HCT116 (cell line): ENCODE data around the gene ARMS2.

ENCODE experiments used
- EZH2 ChIP-seq: fragments of 200-600 bp; sonication (generic); IDR thresholded peaks from 2 replicates; pipeline ENCODE4 v1.6.1; 2017; ENCODE audit warnings: antibody characterized with exemption, mixed run types
- EZH2phosphoT487 ChIP-seq: fragments of 200-600 bp; IDR thresholded peaks from 2 replicates; pipeline ENCODE4 v1.6.1; 2018; ENCODE audit warnings: antibody characterized with exemption, borderline replicate concordance
- POLR2A ChIP-seq: IDR thresholded peaks from 2 replicates; pipeline ENCODE4 v1.7.0; 2011; ENCODE audit warnings: borderline replicate concordance; ENCODE audit not compliant: insufficient read depth, insufficient read length; ENCODE audit errors: extremely low read depth
- POLR2AphosphoS5 ChIP-seq: IDR thresholded peaks from 2 replicates; pipeline ENCODE4 v1.6.1; 2011; ENCODE audit warnings: mild to moderate bottlenecking, low read depth, low read length, moderate library complexity
- RAD21 ChIP-seq: IDR thresholded peaks from 2 replicates; pipeline ENCODE4 v1.6.1; 2012; ENCODE audit warnings: low read depth, mild to moderate bottlenecking
- SRF ChIP-seq: IDR thresholded peaks from 2 replicates; pipeline ENCODE4 v1.6.1; 2012; ENCODE audit warnings: low read depth
- YY1 ChIP-seq: IDR thresholded peaks from 2 replicates; pipeline ENCODE4 v1.6.1; 2011; ENCODE audit warnings: low read length, low read depth, moderate library complexity, mild to moderate bottlenecking; ENCODE audit not compliant: insufficient replicate concordance; ENCODE audit errors: extremely low read depth
- TF ChIP-seq, protein P1 (sequence below), 3 experiments: fragments of 200-600 bp in 1 of 3; sonication (generic) in 1 of 3; IDR thresholded peaks in 2 of 3; conservative IDR thresholded peaks in 1 of 3; 2 replicates each; pipeline ENCODE4 v1.5.1; 2012 to 2017; ENCODE audit warnings: low read depth in 2 of 3, low read length in 2 of 3, antibody characterized with exemption in 1 of 3, borderline replicate concordance in 1 of 3, control low read depth in 1 of 3, mild to moderate bottlenecking in 1 of 3, mixed read lengths in 1 of 3, mixed run types in 1 of 3, moderate library complexity in 1 of 3; ENCODE audit not compliant: insufficient read depth in 1 of 3
- TF ChIP-seq, protein P2 (sequence below): IDR thresholded peaks from 2 replicates; pipeline ENCODE4 v1.6.1; 2012; ENCODE audit warnings: low read depth
- TF ChIP-seq, protein P3 (sequence below): IDR thresholded peaks from 2 replicates; pipeline ENCODE4 v1.6.1; 2012

DNA sequence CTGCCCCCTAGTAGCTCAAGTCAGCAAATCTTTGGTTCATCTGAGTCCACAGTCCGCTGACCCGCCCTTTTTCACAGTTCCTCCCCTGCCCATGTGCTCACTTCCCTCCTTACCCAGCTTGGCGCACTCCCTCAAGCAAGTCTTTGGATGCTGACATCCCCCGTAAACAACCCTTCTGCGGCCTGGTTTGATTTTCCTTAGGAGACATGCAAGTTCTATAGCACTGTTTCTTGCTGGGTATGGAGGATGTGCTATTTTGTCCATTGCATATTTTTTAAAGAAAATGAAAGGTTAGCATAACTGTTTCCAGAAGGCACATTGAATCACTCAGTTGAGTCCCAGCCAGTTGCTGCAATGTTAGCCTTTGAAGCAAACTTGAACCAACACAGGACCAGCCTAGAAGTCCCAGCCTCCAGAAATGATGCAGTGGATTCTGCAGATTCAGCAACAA is 45.1 kb downstream of the ARMS2 start:
- TF ChIP-seq EZH2phosphoT487: no peak
- TF ChIP-seq, protein P1, sequence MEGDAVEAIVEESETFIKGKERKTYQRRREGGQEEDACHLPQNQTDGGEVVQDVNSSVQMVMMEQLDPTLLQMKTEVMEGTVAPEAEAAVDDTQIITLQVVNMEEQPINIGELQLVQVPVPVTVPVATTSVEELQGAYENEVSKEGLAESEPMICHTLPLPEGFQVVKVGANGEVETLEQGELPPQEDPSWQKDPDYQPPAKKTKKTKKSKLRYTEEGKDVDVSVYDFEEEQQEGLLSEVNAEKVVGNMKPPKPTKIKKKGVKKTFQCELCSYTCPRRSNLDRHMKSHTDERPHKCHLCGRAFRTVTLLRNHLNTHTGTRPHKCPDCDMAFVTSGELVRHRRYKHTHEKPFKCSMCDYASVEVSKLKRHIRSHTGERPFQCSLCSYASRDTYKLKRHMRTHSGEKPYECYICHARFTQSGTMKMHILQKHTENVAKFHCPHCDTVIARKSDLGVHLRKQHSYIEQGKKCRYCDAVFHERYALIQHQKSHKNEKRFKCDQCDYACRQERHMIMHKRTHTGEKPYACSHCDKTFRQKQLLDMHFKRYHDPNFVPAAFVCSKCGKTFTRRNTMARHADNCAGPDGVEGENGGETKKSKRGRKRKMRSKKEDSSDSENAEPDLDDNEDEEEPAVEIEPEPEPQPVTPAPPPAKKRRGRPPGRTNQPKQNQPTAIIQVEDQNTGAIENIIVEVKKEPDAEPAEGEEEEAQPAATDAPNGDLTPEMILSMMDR (IDR thresholded peaks at IDR 0.05 in 2 of 3, conservative IDR thresholded peaks at IDR 0.05 in 1 of 3; ENCODE audit: borderline replicate concordance in 1 of 3, insufficient read depth in 1 of 3, low read depth in 2 of 3, low read length in 2 of 3): no peak
- TF ChIP-seq YY1: no peak
- TF ChIP-seq RAD21: no peak
- TF ChIP-seq POLR2A: no peak
- TF ChIP-seq, protein P2, sequence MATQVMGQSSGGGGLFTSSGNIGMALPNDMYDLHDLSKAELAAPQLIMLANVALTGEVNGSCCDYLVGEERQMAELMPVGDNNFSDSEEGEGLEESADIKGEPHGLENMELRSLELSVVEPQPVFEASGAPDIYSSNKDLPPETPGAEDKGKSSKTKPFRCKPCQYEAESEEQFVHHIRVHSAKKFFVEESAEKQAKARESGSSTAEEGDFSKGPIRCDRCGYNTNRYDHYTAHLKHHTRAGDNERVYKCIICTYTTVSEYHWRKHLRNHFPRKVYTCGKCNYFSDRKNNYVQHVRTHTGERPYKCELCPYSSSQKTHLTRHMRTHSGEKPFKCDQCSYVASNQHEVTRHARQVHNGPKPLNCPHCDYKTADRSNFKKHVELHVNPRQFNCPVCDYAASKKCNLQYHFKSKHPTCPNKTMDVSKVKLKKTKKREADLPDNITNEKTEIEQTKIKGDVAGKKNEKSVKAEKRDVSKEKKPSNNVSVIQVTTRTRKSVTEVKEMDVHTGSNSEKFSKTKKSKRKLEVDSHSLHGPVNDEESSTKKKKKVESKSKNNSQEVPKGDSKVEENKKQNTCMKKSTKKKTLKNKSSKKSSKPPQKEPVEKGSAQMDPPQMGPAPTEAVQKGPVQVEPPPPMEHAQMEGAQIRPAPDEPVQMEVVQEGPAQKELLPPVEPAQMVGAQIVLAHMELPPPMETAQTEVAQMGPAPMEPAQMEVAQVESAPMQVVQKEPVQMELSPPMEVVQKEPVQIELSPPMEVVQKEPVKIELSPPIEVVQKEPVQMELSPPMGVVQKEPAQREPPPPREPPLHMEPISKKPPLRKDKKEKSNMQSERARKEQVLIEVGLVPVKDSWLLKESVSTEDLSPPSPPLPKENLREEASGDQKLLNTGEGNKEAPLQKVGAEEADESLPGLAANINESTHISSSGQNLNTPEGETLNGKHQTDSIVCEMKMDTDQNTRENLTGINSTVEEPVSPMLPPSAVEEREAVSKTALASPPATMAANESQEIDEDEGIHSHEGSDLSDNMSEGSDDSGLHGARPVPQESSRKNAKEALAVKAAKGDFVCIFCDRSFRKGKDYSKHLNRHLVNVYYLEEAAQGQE: no peak
- no peak for TF ChIP-seq SRF
- no peak for TF ChIP-seq EZH2
- TF ChIP-seq, protein P3, sequence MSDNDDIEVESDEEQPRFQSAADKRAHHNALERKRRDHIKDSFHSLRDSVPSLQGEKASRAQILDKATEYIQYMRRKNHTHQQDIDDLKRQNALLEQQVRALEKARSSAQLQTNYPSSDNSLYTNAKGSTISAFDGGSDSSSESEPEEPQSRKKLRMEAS: peak; percentile 44; the same call in 1 of the 2 replicates
- TF ChIP-seq POLR2AphosphoS5: no peak
